Upper lobe of right lung (tissue), 1 donor: ENCODE results near the gene CHCHD10. TPM values are rescaled to one million over a fixed set of nuclear protein-coding genes. Genes with fewer than 3 reads are reported as not detected.

Experiments
- ATAC-seq: fragments of 200-7000 bp; cut with Tn5 transposase; one replicate; pipeline ENCODE4 v1.9.1; 2020; ENCODE audit warnings: mild to moderate bottlenecking, moderate library complexity
- DNase-seq: peaks from one replicate; pipeline ENCODE4 v3.0.0-alpha.2; 2020
- H3K27ac ChIP-seq: fragments of 200-600 bp; one replicate; pipeline ENCODE4 v1.8.0; 2022
- H3K27me3 ChIP-seq: fragments of 200-600 bp; one replicate; pipeline ENCODE4 v1.8.0; 2022; ENCODE audit warnings: mild to moderate bottlenecking
- H3K36me3 ChIP-seq: fragments of 200-600 bp; one replicate; pipeline ENCODE4 v1.8.0; 2022
- H3K4me1 ChIP-seq: fragments of 200-600 bp; one replicate; pipeline ENCODE4 v1.8.0; 2022
- H3K4me3 ChIP-seq: fragments of 200-600 bp; one replicate; pipeline ENCODE4 v1.8.0; 2022; ENCODE audit warnings: mild to moderate bottlenecking
- H3K9me3 ChIP-seq: fragments of 200-600 bp; one replicate; pipeline ENCODE4 v1.8.0; 2022
- CTCF ChIP-seq: fragments of 200-600 bp; IDR thresholded peaks from one replicate; pipeline ENCODE4 v1.8.0; 2022; ENCODE audit warnings: antibody characterized with exemption
- intact Hi-C: fragments of 100-400 bp; cut with DNase I; formaldehyde crosslinking; loops from one replicate; pipeline ENCODE4 v1.11.0; 2022
- total RNA-seq: library from RNA; stranded (reverse); fragmentation: NEBNext Ultra II Directional; extraction: Animal tissue kit (Norgen Biotek cat#: 25700); gene quantifications from one replicate; pipeline ENCODE4 v1.2.1, GENCODE V29; 2021
- donor health status: DM: no; HTN: yes; CAD: no; lungs with severe emphysema.

Gene CHCHD10
- total RNA-seq, 1 donor from 2014 or later: 102 TPM

GRCh38 chr22:23806837-23807236 is 39.1 kb upstream of the CHCHD10 start:
- DNase-seq (no peak), ATAC-seq (no peak)
- Histone ChIP-seq H3K9me3 (no peaks in the 10 kb centered on the region), H3K4me3 (no peak overlapping the region), H3K36me3 (peaks cover 76% of the 10 kb centered on the region), H3K27me3 (no peaks in the 10 kb centered on the region), H3K4me1 (no peaks in the 10 kb centered on the region), H3K27ac (no peak overlapping the region)
- intact Hi-C loops: no loop called here
- TF ChIP-seq CTCF: no peak

- ATAC-seq (no peak), DNase-seq (no peak)
- intact Hi-C loops: no loop called here
- no peaks in the 10 kb centered on the region for H3K4me1 ChIP-seq
- H3K36me3 ChIP-seq: peaks cover 77% of the 10 kb centered on the region
- TF ChIP-seq CTCF: no peak
- no peaks in the 10 kb centered on the region for H3K27me3 ChIP-seq
- H3K9me3 ChIP-seq: no peaks in the 10 kb centered on the region
- no peak overlapping the region for H3K27ac ChIP-seq
- H3K4me3 ChIP-seq: no peak overlapping the region
These were observed 37.1 kb upstream of the CHCHD10 start for GRCh38 chr22:23804781-23805291.

- no peak overlapping the region for H3K27ac ChIP-seq
- H3K4me3 ChIP-seq: no peak overlapping the region
- intact Hi-C loops: no loop called here
- no peaks in the 10 kb centered on the region for H3K27me3 ChIP-seq
- DNase-seq: no peak
- TF ChIP-seq CTCF: no peak
- H3K9me3 ChIP-seq: no peaks in the 10 kb centered on the region
- H3K4me1 ChIP-seq: no peaks in the 10 kb centered on the region
- peaks cover 87% of the 10 kb centered on the region for H3K36me3 ChIP-seq
- ATAC-seq: no peak
These were observed 35.4 kb upstream of the CHCHD10 start for GRCh38 chr22:23803001-23803819.

GRCh38 chr22:23801886-23802377 is 34.2 kb upstream of the CHCHD10 start:
- Histone ChIP-seq H3K9me3 (no peaks in the 10 kb centered on the region), H3K4me3 (no peak overlapping the region), H3K27ac (no peak overlapping the region), H3K36me3 (peaks cover 86% of the 10 kb centered on the region), H3K27me3 (no peaks in the 10 kb centered on the region), H3K4me1 (no peaks in the 10 kb centered on the region)
- intact Hi-C loops: no loop called here
- TF ChIP-seq CTCF: no peak
- ATAC-seq (no peak), DNase-seq (no peak)

GRCh38 chr22:23801238-23801821 is 33.6 kb upstream of the CHCHD10 start:
- intact Hi-C loops: no loop called here
- H3K27ac ChIP-seq: no peak overlapping the region
- no peaks in the 10 kb centered on the region for H3K4me1 ChIP-seq
- no peaks in the 10 kb centered on the region for H3K27me3 ChIP-seq
- no peaks in the 10 kb centered on the region for H3K9me3 ChIP-seq
- no peak for TF ChIP-seq CTCF
- no peak overlapping the region for H3K4me3 ChIP-seq
- H3K36me3 ChIP-seq: peaks cover 87% of the 10 kb centered on the region
- no peak for ATAC-seq
- no peak for DNase-seq
